Trophoblast cell (in vitro differentiated cells and primary cell): ENCODE results near the gene COL4A2.

ENCODE experiments used
- DNase-seq, 2 donors: peaks; one replicate each; pipeline ENCODE4 v3.0.0-alpha.2; 2016
- H2AFZ ChIP-seq: 2 replicates; pipeline ENCODE4 v1.6.1; 2013; ENCODE audit warnings: low read length, moderate library complexity, mild to moderate bottlenecking; ENCODE audit not compliant: insufficient read depth, poor library complexity
- H2AK5ac ChIP-seq: 2 replicates; pipeline ENCODE4 v1.6.1; 2013; ENCODE audit warnings: mild to moderate bottlenecking, low read length
- H2BK120ac ChIP-seq: 2 replicates; pipeline ENCODE4 v1.6.1; 2013; ENCODE audit warnings: low read length, mild to moderate bottlenecking, moderate library complexity; ENCODE audit not compliant: insufficient read depth, poor library complexity
- H2BK12ac ChIP-seq: 2 replicates; pipeline ENCODE4 v1.6.1; 2013; ENCODE audit warnings: mild to moderate bottlenecking, low read length, moderate library complexity
- H2BK5ac ChIP-seq: 2 replicates; pipeline ENCODE4 v1.6.1; 2013; ENCODE audit warnings: low read length, low read depth, moderate library complexity, mild to moderate bottlenecking; ENCODE audit not compliant: poor library complexity
- H3K14ac ChIP-seq: 2 replicates; pipeline ENCODE4 v1.6.1; 2013; ENCODE audit warnings: mild to moderate bottlenecking, low read length
- H3K18ac ChIP-seq: 2 replicates; pipeline ENCODE4 v1.6.1; 2013; ENCODE audit warnings: mild to moderate bottlenecking, low read length
- H3K23ac ChIP-seq: 2 replicates; pipeline ENCODE4 v1.6.1; 2013; ENCODE audit warnings: low read length
- H3K27ac ChIP-seq: 2 replicates; pipeline ENCODE4 v1.5.1; 2013; ENCODE audit warnings: low read depth, mild to moderate bottlenecking, inconsistent platforms, low read length, moderate library complexity
- H3K27me3 ChIP-seq: 2 replicates; pipeline ENCODE4 v1.6.1; 2013; ENCODE audit warnings: inconsistent platforms, mild to moderate bottlenecking, low read length, moderate library complexity; ENCODE audit not compliant: insufficient read depth
- H3K36me3 ChIP-seq, 2 experiments: 1 replicate in 1 of 2; 2 replicates in 1 of 2; pipeline ENCODE4 v1.6.1; 2013; ENCODE audit warnings: low read length in 2 of 2, mild to moderate bottlenecking in 2 of 2, moderate library complexity in 1 of 2; ENCODE audit not compliant: insufficient read depth in 2 of 2, control insufficient read depth in 1 of 2
- H3K4ac ChIP-seq: 2 replicates; pipeline ENCODE4 v1.6.1; 2013; ENCODE audit warnings: low read depth, mild to moderate bottlenecking, low read length, moderate library complexity
- H3K4me1 ChIP-seq, 2 experiments: 1 replicate in 1 of 2; 2 replicates in 1 of 2; pipeline ENCODE4 v1.6.1; 2013; ENCODE audit warnings: low read length in 2 of 2, mild to moderate bottlenecking in 2 of 2, moderate library complexity in 1 of 2; ENCODE audit not compliant: insufficient read depth in 2 of 2, control insufficient read depth in 1 of 2
- H3K4me2 ChIP-seq: 2 replicates; pipeline ENCODE4 v1.6.1; 2013; ENCODE audit warnings: inconsistent platforms, mild to moderate bottlenecking, low read length, moderate library complexity
- H3K4me3 ChIP-seq: 2 replicates; pipeline ENCODE4 v1.5.1; 2013; ENCODE audit warnings: mild to moderate bottlenecking, low read depth, low read length, inconsistent platforms
- H3K79me1 ChIP-seq: one replicate; pipeline ENCODE4 v1.6.1; 2013; ENCODE audit warnings: low read length
- H3K79me2 ChIP-seq: 2 replicates; pipeline ENCODE4 v1.6.1; 2013; ENCODE audit warnings: low read length, mild to moderate bottlenecking; ENCODE audit not compliant: control insufficient read depth, insufficient read depth, poor library complexity
- H3K9ac ChIP-seq: 2 replicates; pipeline ENCODE4 v1.6.1; 2013; ENCODE audit warnings: mild to moderate bottlenecking, low read length
- H3K9me3 ChIP-seq: 2 replicates; pipeline ENCODE4 v1.6.1; 2013; ENCODE audit warnings: low read depth, mild to moderate bottlenecking, control low read depth, inconsistent platforms, low read length; ENCODE audit not compliant: insufficient read depth
- H4K12ac ChIP-seq: 2 replicates; pipeline ENCODE4 v1.6.1; 2013; ENCODE audit warnings: low read depth, mild to moderate bottlenecking, low read length, moderate library complexity
- H4K8ac ChIP-seq: 2 replicates; pipeline ENCODE4 v1.6.1; 2013; ENCODE audit warnings: low read depth, mild to moderate bottlenecking, low read length, moderate library complexity
- H4K91ac ChIP-seq: one replicate; pipeline ENCODE4 v1.6.1; 2013; ENCODE audit warnings: low read depth, mild to moderate bottlenecking, low read length, moderate library complexity
- WGBS: extraction: QIAGEN DNeasy Blood & Tissue Kit; methylation state at CpG from one replicate; pipeline ENCODE4 v1.1.7; 2013; ENCODE audit warnings: missing lambda C conversion rate; ENCODE audit not compliant: insufficient read length, insufficient coverage; ENCODE audit errors: extremely low coverage; 5-methylcytosine and 5-hydroxymethylcytosine counted together

COL4A2 gene

DNA sequence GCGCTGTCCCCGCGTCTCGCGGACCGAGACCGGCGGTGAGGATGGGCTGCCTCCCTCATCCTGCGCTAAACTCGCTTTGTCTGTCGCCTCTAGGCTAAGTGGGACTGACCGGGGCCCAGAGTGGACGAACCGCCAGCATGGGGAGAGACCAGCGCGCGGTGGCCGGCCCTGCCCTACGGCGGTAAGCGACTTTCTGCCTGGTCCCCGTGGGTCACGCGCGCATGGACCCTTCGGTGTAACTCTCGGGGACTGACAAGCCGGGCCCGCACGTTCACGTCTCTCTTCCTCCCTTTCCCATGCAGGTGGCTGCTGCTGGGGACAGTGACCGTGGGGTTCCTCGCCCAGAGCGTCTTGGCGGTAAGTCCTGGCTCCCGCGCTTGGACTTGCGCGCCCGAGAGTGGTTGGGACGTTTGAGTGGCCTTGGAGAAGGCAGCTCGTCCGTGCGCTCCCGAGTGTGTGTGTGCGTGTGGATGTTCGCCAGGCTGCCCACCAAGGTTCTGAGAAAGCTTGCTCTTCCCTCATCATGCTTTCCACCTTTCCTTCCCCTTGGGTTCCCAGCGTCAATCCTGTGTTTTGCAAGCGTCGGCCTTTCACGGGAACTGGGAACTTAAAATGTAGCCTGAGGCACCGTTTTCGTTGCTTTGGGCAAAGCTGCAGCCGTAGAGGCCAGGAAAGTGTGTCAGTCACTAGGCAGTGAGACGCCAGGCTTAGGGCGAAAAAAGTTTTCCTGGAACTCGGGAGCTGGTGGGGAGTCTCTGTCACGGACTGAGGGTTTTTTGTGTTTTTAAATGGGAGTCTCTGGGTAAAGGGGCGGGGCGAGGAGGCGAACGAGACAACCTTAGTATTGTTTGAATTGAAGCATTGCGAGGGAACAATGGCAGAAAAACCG is 927 bp downstream of the COL4A2 start:
- Histone ChIP-seq H3K36me3 (peaks cover 18 to 32% of the 10 kb centered on the region in 2 experiments), H3K4me2 (peak overlapping the region; percentile 72), H4K8ac (peak overlapping the region; percentile 33), H2AFZ (peak overlapping the region; percentile 74), H3K23ac (peak overlapping the region; percentile 18), H3K4me1 (peaks cover 31 to 44% of the 10 kb centered on the region in 2 experiments), H3K18ac (peak overlapping the region; percentile 81), H2BK12ac (peak overlapping the region; percentile 7), H3K9me3 (no peaks in the 10 kb centered on the region), H3K9ac (peak overlapping the region; percentile 93), H3K79me1 (peaks cover 46% of the 10 kb centered on the region), H3K79me2 (peaks cover 42% of the 10 kb centered on the region), H3K4me3 (peak overlapping the region; percentile 93), H4K91ac (peak overlapping the region; percentile 80), H2AK5ac (peak overlapping the region; percentile 11), H2BK120ac (peak overlapping the region; percentile 73), H3K4ac (peak overlapping the region; percentile 94), H2BK5ac (peak overlapping the region; percentile 93), H4K12ac (peak overlapping the region; percentile 4), H3K27me3 (no peaks in the 10 kb centered on the region), H3K27ac (peak overlapping the region; percentile 66), H3K14ac (peak overlapping the region; percentile 84)
- DNase-seq = peak; percentile 72 to 83
- no CpG with 5 or more reads among the region's 64 CpGs for WGBS

DNA sequence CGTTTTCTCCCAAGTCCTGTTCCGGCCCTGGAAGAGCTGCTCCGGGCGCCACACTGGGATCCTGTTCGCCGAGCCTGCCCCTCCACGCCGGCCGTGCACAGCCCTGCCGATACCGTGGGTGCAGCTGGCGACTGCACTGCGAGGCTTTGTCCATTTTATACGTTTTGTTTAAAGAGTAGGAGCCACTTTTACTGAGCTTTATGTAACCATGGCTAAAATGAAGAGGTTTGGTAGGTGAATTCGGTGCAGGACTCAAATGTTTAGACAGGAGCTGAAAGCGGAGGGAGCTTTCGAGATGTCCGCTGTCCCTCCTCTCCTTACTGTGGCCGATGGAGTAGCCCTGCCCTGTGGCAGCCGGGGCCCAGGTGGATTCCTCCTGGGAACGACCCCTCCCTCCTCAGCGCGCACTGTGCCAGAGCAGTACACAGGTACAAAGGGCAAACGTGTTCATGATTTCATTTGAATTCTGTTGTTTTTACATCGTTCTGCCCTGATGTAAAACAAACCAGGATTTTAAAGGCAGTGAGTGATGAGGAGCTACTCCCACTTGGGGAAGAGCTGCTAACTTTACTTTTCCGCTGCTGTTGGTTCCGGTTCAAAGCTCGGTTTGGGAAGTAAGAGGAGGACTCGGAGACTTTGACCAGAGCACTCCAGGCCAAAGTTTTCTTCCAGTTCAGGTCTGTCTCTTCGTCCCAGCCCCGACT is 1.7 kb downstream of the COL4A2 start:
- Histone ChIP-seq H2AK5ac (peak overlapping the region; percentile 40), H3K79me1 (peaks cover 47% of the 10 kb centered on the region), H2BK5ac (peak overlapping the region; percentile 93), H2BK12ac (no peak overlapping the region), H3K4me3 (peak overlapping the region; percentile 93), H4K12ac (no peak overlapping the region), H3K9me3 (no peaks in the 10 kb centered on the region), H3K4me2 (peak overlapping the region; percentile 72), H3K9ac (peak overlapping the region; percentile 93), H2BK120ac (peak overlapping the region; percentile 73), H4K91ac (peak overlapping the region; percentile 80), H3K4me1 (peaks cover 28 to 45% of the 10 kb centered on the region in 2 experiments), H4K8ac (peak overlapping the region; percentile 33), H3K79me2 (peaks cover 39% of the 10 kb centered on the region), H3K4ac (peak overlapping the region; percentile 94), H3K18ac (peak overlapping the region; percentile 78), H2AFZ (peak overlapping the region; percentile 46), H3K27me3 (no peaks in the 10 kb centered on the region), H3K27ac (peak overlapping the region; percentile 66), H3K36me3 (peaks cover 14 to 25% of the 10 kb centered on the region in 2 experiments), H3K23ac (no peak overlapping the region), H3K14ac (peak overlapping the region; percentile 71)
- WGBS = no CpG with 5 or more reads among the region's 31 CpGs
- no peak for DNase-seq

DNA sequence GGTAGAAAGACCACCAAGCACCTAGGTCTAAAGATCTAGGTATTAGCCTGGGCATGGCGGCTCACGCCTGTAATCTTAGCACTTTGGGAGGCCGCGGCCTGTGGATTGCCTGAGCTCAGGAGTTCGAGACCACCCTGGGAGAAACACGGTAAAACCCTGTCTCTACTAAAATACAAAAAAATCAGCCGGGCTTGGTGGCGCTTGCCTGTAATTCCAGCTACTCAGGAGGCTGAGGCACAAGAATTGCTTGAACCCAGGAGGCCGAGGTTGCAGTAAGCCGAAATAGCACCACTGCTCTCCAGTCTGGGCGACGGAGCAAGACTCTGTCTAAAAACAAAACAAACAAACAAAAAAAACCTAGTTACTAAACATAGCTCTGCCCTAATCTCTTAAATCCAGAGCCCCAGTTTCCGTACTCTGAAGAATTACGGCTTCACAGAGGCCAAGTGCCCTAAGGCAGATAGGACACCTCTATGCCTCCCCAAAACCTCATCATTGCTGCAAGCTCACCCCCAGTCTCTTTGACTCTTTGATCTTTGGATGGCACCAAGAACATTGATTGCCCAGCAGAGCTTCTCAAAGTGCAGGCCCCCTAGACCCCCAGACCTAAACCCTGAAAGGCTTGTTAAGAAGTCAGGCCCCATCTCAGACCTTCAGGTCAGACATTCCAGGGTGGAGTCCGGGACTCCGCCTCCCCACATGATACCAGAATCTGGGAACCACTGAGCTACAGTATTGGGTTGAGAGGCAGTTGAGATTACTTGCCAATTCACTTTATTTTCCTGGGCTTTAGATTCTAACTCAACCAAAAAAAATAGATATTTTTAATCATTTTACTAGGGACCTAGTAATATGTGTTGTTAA is 2.8 kb downstream of the COL4A2 start:
- Histone ChIP-seq H3K79me1 (peaks cover 49% of the 10 kb centered on the region), H3K4me3 (no peak overlapping the region), H2BK120ac (peak overlapping the region; percentile 49), H3K4me1 (peaks cover 36 to 46% of the 10 kb centered on the region in 2 experiments), H2AFZ (no peak overlapping the region), H3K14ac (peak overlapping the region; percentile 14), H3K23ac (no peak overlapping the region), H3K9ac (no peak overlapping the region), H2BK12ac (peak overlapping the region; percentile 23), H2AK5ac (no peak overlapping the region), H4K91ac (no peak overlapping the region), H4K8ac (no peak overlapping the region), H3K79me2 (peaks cover 44% of the 10 kb centered on the region), H4K12ac (no peak overlapping the region), H3K36me3 (peaks cover 22 to 34% of the 10 kb centered on the region in 2 experiments), H3K4ac (peak overlapping the region; percentile 53), H2BK5ac (peak overlapping the region; percentile 12), H3K27me3 (no peaks in the 10 kb centered on the region), H3K4me2 (peak overlapping the region; percentile 72), H3K27ac (peak overlapping the region; percentile 5), H3K9me3 (no peaks in the 10 kb centered on the region), H3K18ac (peak overlapping the region; percentile 41)
- no peak for DNase-seq
- no CpG with 5 or more reads among the region's 16 CpGs for WGBS
